Stimulated activated CD8-positive, alpha-beta memory T cell treated with anti-CD3 and anti-CD28 coated beads, Interleukin-4, amount 100 ng/mL, for 4 hours (primary cell): Measurements from ENCODE around the gene C9.
"Not testable (repeated sequence)": the region's sequence is repeated elsewhere in the genome, so short reads cannot be mapped to it uniquely, and the experiment has no call there.

Experiments used
- DNase-seq, 2 donors: peaks; one replicate each; pipeline ENCODE4 v3.0.0-alpha.2; 2020; ENCODE audit warnings: low read depth in 2 of 2, low spot score in 1 of 2

The C9 gene

DNA sequence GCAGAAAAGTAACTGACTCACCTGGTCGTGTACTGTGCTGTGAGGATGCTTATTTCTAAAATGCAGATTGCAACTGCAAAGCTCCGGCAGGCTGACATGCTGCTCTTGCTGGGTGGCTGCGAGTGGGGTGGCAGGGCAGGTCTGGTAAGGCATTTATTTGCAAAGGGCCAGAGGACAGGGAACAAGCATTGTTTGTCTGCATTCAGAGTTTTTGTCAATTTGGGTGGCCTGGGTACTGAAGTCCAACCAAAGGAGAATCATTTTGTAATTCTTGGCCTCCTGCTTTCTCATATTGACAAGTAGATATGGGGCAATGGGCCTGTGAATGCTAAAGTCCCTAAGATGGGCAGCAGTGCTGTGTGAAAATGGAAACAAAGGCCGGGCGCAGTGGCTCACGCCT lies at the start of gene C9:
C9 (minus strand) TSS at position 129 of the 400 bp plus-strand sequence; CDS start at position 98, 31 bp downstream.
- no peak for DNase-seq

DNA sequence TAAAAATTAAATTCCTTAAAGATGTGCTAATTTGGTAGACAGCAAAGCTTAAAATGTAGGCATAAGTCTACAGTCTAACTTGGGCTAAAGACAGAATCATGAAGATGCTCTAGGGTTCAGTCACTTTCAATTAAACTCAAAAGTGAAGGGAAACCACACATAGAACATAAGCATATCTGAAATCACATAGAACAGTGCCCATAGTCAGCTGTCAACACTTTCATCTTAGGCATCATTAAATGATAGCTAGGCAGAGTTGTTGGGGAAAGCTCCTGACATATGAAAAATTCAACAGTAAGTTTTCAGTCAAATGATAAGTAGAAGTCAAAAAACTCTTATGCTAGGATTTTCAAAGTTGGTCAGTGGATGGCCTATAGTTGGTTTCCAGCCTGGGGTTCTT lies 49.5 kb upstream of the C9 start:
- DNase-seq: no peak

DNA sequence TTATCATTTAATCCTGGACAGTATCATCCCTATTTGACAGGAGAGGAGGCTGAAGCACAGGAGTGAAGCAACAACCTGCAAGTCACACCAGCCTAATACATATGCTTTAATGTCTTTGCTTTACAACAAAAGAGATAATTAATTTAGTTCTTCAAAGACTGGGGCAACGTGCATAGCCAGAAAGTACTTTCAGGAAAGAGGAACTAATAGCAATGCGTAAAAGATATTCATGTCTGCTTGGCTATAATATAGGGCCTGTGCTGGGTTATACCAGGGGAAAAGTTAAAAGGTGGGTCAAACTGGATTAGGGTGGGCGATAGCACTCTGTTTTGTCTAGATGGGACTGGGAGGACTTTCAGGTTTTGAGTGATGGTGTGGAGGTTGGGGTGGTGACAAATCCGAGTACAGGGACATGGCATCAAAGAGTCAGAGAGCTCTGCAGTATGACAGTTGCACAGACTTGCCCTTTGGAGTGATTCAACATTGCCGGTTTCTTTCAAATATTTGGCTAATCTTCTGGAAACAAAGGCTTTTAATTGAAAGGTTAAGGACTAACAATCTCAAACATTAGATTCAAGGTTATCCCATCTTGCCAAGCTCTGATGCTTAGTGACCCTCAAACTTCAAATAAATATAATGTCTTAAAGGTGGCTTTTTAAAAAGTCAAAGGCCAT lies 48.6 kb upstream of the C9 start:
- no peak for DNase-seq

DNA sequence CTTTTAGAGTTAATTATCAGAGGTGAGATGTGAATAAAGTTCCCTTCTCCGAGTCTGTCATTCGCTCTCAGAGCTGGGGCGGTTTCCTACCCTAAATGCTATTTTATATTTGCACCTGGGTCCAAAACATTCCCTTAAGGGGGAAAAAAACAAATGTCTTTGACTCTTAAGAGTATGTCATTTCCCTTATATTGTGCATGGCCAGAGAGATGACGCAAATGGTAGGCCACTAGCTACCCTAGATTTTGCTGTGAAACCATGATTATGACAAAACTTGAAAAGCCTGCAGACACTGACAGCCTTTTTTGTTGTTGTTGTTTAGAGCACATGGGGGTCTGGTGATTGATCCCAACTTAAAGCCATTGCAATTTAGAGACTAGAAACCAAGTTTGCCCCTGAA lies 47.7 kb upstream of the C9 start:
- no peak for DNase-seq

DNA sequence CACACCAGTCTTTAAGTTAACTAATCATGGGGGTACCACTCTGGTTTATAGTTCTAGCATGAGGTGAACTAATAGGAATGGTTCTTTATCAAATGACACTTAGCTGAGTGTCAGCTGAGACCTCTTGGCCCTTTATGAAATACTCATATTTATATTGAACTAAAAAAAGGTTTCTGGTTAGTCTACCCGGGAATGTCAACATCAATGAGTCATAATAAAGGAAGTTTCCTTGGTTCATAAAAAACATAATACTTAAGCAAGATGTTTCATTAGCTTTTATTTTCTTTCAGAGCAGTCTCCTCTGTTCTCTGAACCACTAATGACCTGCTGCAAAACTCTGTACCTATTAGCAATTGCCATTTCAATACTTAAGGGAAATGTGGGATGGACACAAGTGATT lies 46.8 kb upstream of the C9 start:
- DNase-seq: no peak

DNA sequence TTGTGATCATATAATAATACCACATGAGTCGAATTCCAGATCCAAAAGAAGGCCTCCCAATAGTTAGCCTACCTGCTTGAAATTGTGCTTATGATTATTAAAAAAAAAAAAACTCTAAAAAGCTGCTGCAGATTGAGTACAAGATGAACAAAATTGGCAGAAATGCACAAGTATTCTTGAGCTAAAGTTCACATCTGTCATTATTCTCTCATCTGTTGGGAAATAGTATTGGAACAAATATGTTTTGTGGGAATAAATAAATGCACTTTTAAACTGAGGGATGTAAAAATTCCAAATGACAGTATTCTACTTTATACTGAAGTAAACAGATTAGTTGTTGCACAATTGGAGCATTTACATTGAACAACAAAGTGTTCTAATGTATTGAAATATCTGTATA lies 44.7 kb upstream of the C9 start:
- DNase-seq: no peak

DNA sequence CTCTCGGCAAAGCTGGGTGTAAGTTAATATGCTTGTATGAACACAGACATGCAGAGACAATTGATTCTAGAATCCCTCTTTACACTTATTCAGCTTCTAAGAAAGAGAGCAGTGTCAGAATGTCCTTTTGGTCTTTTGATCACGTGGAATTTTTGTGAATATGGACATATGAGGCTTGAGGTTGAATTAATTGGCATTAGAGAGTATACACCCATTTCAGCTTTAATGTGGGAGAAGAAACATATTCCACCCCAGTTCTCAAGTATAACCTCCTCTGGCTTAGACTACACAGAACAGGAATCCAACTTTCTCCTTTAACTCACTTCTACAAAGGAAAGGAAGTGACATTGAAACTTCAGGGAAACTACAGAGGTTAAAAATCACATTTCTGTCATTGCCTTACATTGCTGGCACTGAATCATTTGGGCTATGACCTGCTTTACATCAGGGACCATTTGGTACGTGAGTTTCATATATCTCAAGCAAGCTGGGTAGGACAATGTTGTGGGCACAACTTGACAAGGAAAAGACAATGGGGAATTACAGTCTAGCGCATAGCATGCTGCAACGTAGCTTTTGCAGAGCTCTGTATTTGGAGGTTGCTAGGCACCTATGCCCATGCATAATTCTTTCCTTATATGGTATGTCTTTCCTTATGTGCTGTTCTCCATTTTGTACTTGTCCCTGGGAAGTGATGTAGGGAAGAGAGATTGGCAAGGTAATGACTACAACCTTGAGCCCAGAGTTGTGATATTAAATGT lies 41.0 kb upstream of the C9 start:
- DNase-seq: no peak

DNA sequence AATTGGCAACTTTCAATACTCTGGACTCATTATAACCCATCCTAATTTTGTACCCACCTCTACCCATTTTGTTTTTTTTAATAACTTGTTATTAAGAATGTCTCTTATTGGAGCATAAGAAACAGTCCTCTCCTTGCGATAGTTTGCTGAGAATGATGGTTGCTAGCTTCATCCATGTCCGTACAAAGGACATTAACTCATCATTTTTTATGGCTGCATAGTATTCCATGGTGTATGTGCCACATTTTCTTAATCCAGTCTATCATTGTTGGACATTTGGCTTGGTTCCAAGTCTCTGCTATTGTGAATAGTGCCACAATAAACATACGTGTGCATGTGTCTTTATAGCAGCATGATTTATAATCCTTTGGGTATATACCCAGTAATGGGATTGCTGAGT lies 39.5 kb upstream of the C9 start:
- not testable (repeated sequence) for DNase-seq

DNA sequence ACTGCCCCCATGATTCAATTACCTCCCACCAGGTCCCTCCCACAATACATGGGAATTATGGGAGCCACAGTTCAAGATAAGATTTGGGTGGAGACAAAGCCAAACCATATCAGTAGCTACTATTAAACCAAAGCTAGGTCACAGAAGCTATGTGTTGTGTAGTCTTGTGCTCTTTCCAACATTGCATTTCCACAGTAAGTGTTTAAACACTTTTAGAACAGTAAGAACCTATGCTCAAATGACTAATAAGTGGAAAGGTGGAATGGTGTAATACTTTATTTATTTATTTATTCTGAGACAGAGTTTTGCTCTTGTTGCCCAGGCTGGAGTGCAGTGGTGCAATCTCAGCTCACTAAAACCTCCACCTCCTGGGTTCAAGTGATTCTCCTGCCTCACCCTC lies 37.8 kb upstream of the C9 start:
- not testable (repeated sequence) for DNase-seq

DNA sequence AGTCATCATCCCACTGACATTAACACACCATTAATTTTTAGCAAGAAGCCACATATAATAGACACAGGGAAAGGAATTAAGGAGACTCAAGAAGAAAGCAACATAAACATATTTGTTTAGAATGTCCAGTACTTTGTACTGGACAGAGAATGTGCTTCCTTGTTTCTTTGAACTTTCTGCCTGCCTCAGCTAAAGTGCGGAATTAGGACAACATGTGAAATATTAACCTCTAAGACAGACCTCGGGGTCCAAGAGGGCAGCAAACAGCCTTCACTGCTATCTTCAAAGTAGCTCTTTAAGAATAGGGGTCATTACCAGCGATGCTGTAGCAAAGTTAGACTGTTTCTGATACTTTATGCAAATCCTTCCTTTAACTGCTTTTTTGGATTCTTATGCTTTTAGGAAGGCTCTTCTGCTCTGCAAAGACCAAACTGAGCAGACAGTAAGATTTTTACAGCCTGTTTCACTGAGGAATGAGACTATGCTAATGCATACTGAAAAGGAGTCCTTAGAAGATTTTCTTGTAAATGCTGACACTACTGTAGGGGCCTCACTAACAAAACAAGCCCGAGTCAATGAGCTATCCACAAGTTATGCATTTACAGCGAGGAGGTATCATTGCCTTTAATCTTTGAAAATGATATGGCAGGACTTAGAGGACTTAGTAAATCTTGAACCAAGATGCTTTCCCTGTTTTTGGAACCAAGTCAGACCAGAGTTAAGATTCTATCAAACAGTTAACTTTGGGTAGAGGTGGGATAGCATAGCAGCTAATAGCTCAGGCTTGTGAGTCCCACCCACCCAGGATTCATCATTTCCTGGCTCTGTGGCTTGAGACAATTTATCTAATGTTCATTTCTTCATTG lies 36.7 kb upstream of the C9 start:
- DNase-seq: no peak

DNA sequence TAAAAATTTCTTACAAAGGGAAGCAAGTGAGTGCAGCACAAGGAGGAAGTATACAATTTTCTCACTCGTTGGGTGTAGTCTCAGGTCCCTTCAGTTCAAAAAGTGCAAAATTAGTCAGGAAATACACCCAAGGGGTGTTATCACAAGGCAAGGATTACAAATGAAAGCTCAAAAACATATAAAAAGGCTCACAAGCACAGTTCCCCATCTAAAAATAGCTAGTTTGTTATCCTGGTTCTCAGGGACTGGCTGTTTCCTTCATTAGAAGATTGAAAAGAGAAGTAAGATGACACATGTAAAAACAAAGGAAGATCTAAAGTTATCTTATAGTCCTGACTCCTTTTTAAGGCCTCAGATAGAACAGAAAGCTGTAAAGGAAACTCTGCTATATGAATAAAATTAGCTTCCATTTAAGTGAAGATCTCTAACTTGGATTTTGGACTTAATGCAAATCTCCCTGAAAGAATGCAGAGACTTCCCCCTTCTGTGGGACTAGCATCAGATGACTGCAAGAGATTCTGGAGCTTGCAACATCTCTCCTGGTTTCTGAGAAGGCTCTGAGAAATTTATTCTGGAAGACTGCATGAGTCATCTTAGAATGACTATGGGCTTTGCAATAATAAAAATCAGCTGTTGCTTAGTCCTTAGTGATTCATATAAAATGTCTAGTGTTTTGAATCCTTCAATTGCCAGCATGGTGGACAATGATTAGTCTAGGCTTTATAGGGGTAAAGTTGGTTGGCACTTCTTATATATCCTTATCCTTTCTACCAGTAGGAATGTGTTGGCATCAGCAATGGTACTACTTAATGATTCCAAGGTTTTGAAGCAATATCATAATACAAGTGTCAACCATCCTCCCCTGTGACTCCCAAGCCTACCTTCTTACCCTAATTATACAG lies 35.1 kb upstream of the C9 start:
- DNase-seq: no peak

DNA sequence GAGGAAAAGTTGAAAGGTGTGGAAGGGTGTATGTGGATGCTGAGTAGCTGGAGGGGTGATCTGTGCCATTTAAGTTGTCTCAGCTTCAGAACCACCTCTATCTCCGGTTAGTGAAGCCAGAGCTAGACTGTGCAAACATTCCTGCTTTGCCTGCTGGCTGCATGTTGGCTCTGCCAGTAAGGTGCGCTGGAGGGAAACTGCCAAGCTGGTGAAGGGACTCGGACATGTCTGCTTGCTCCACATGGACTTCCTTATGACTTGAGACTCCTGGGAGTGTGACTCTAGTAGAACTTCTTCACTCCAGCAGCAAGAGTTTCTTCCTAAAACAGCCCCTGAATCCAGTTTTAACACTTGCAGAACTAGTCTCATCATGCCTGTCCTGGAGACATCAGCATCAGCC lies 32.5 kb upstream of the C9 start:
- no peak for DNase-seq

DNA sequence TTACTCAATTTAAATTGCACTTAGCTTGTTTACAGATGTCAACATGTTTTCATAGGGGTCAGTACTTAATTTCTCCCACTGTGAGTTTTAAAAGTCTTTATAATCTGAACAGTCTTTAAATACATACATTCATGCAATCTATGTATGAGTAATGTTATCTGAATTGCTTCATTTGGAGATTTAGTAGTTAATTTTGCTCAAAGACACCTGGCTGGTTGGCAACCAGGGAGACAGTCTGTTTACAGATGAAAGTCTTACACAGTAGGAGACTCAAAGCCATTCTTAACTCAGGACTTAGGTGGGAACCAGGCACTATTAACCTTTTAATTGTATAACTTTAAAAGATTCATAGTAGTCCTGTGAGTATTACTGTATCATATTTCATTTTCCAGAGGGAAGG lies 31.2 kb upstream of the C9 start:
- DNase-seq: no peak

DNA sequence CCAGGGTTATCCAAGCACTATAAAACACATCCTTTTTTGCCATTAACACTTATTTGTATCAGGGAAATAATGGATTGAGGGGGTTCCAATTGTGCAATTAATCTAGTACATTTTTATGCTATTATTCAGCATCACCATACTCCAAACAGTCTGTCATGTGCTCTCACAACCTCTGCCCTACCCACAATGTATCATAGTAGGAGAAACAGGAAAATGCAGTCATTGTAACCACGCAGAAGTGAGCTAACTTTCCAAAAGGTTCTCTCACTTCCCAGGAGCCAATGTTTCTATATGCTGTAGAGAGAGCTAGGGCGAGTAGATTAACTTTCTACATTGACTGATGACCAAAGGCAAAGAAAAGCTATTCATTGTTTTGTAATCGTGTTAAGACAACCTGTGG lies 30.7 kb upstream of the C9 start:
- DNase-seq: no peak

DNA sequence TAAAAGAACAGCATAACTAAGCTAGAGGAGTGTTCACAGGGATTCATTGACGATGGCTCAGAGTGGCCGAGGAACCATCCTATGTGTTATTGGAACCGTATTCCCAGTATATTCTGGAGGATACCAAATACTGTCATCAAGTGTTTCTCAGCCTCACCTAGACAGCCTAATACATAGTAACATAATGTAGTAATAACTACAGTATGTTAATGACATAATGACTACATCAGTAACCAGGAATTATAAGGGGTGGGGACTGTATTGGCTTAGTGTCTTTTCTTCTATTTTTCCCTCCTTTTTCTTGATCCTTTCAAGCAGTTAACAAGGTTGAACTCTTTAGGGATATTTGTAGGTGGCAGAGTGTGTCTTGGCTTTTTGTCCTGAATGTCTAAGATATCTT lies 26.6 kb upstream of the C9 start:
- no peak for DNase-seq

DNA sequence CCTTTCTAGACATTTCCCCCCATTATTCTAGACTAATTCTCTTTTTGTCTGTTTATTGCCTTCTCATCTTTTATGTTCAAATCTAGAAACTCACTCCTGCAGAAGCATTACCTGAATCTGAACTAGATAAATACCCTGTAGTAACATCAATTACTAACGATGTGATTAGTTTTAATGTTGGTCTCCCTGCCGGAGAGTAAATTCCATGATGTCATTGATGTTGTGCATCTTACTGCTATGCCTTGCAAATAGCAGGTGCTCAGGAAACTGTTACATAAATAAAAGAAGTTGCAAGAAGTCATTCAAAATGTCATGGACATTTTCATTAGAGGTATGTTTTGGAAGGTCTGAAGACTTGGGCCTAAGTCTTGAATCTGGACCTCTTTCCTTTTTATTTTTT lies 23.0 kb upstream of the C9 start:
- no peak for DNase-seq

DNA sequence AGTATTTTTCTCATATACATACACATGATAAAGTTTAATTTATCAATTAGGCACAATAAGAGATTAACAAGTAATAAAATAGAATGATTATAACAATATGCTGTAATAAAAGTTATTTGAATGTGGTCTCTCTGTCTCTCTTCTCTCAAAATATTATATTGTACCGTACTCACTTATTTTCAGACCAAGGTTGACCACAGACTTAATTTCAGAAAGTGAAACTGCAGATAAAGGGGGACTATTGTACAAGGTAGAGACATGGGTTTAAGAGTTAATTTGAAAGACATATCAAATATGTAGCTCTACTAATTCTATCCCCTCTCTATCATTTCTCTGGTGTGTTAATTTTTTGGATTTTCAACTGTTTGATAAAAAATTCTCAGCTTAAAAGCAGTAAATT lies 20.0 kb upstream of the C9 start:
- DNase-seq: no peak

DNA sequence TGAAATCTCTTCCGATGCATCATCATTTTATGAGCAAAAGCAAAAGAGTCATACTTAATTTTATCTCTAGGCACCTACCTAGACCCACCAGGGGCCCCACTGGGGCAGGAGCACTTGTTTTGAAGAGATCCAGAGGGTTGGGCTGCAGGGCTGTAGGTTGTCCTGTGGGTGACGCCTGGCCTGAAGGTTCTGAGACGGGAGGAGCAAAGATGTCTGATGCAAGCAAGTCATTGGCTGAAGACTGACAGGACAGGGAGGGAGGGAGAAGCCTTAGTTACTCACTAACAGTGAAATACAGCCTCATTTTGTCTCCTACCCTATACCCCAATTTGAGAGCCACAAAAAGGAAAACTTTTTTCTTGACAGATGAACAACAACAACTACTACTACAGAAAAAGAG lies 17.1 kb upstream of the C9 start:
- no peak for DNase-seq

DNA sequence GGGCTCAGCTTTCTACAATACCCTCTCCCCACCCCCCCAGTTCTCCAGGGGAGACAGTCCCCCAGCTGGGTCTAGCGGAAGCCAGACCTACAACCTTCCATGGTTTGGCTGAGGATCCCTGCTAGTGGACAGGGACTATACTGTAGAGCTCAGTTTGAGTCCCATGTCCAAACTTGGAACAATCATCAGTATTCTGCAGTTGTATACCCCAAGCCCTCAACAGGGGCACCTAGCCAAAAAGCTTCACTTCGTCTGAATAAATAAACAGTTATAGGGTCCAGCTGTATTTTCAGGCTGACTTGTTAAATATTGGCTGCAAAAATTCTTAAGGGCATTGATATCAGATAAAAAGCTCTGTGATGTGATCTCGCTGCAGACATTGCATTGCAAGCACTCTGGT lies 15.4 kb upstream of the C9 start:
- no peak for DNase-seq

DNA sequence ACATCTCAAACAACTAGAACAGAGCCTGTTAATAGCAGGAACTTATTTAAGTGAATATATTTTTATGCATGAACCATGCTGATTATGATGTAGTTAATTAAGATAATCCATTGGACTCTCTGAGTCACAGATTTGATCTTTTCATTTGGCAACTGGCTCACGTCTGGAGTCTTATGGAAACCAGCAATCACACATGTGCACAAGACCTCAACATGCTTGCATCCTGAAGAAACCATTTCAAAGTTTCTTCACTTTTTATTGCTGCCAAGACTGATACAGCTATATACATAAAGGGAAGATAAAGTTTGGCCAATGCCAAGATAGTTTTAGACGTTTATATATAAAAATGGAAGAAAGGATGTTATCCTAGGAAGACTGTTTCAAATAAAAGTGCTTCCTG lies 13.3 kb upstream of the C9 start:
- no peak for DNase-seq

DNA sequence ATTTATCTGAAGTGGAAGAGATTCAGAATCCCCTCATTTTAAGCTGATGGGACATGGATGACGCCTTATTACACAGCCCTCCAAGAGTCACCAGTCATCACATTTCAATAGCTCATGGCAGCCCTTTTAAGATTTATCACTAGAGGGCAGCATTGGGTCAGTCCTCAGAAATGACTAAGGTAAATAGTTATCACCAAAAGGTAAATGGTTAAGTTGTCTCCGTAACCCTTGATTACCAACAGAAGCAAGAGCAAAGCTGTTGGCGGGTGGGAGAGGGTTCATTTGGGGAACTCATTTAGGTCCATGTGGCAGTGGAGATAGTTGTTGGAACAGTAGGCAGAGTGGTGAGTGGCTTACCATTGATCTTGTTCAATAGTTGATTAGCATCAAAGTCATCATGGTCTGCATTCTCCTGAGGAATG lies 12.0 kb upstream of the C9 start:
- DNase-seq: no peak
